MV-4-11 (cell line): Measurements from ENCODE around the gene GTF3C6.
"Not testable (repeated sequence)": the region's sequence is repeated elsewhere in the genome, so short reads cannot be mapped to it uniquely, and the experiment has no call there.

ENCODE experiments used
- DNase-seq: peaks from one replicate; lab custom pipeline; 2025; lab: John Stamatoyannopoulos, UW

GTF3C6 gene

DNA sequence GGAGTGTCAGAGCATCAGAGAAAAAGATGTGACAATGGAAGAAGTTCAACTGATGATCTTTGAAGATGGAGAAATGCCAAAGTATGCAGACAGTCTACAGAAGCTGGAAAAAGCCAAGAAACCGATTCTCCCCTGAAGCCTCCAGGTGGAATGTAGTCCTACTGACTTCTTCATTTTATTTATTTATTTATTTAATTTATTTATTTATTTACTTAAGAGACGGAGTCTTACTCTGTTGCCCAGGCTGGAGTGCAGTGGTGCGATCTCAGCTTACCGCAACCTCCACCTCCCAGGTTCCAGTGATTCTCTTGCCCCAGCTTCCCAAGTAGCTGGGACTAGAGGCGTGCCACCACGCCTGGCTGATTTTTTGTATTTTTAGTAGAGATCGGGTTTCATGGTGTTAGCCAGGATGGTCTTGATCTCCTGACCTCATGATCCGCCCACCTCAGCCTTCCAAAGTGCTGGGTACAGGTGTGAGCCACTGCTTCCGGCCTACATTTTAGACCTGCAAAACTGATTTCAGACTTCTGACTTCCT is 21.1 kb downstream of the GTF3C6 start:
- no peak for DNase-seq

DNA sequence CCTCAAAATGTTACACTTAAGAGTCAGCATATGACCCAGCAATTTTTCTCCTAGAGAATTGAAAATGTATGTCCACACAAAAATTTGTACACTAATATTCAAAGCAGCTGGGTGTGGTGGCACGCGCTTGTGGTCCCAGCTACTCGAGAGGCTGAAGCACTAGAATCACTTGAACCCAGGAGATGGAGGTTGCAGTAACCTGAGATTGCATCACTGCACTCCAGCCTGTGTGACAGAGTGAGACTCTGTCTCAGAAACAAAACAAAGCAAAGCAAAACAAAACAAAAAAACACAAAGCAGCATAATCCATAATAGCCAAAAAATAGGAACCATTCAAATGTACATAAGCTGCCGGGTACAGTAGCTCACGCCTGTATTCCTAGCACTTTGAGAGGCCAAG is 21.7 kb downstream of the GTF3C6 start:
- no peak for DNase-seq

- DNase-seq: no peak
Observed at GRCh38 chr6:110980648-110981047, 22.1 kb downstream of the GTF3C6 start.

- no peak for DNase-seq
Observed at GRCh38 chr6:110981202-110981600, 22.7 kb downstream of the GTF3C6 start.

DNA sequence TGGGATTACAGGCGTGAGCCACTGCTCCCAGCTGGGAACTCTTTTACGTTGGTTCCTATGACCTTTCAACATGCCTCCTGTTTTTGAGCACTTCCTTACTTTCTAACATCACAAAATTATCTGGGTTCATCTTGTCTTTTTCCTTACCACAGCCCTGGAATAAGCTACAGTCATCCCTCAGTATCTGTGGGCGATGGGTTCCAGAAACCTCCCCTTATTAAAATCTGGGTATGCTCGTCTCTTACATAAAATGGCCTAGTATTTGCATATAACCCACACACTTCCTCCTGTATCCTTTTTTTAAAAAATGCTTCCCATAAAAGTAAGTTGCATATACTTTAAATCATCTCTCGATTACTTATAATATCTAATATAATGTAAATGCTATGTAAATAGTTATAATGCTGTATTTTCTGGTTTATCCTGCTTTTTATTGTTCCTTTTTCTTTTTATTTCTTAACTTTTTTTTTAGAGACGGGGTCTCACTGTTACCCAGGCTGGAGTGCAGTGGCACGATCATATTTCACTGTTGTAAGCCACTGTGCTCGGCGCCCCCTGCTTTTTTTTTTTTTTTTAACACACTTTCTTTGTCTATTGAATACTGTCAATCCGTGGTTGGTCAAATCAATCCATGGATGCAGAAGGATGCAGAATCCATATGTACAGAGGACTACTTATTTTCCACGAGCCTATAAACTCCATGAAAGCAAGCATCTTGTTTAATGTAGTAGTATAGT is 32.5 kb downstream of the GTF3C6 start:
- no peak for DNase-seq

DNA sequence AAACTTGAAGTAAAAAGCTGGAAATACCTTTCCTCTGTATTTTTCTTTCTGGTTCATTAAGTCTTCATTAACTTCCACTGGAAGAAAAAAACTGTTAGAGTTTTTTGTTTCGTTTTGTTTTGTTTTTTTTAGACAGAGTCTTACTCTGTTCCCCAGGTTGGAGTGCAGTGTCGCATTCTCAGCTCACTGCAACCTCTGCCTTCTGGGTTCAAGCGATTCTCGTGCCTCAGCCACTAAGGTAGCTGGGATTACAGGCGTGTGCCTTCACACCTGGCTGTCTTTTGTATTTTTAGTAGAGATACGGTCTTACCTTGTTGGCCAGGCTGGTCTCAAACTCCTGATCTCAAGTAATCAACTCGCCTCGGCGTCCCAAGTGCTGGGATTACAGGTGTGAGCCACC is 38.2 kb downstream of the GTF3C6 start:
- no peak for DNase-seq

- DNase-seq: no peak
Observed at GRCh38 chr6:110999634-111000270, 41.2 kb downstream of the GTF3C6 start.

DNA sequence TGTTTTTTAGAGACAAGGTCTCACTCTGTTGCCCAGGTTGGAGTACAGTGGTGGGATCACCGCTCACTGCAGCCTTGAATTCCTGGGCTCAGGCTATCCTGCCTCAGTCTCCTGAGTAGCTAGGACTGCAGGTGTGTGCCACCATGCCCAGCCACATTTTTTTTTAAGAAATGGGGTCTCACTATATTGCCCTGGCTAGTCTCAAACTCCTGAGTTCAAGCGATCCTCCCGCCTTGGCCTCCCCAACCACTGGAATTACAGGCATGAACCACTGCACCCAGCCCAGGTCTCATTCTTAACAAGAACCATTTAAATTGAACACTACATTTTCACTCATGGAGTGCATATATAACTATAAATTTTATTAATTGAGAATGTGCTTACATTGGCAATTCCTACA is 43.8 kb downstream of the GTF3C6 start:
- DNase-seq: no peak

- peak; percentile 55 for DNase-seq
Observed at GRCh38 chr6:111011360-111012142, 53.0 kb downstream of the GTF3C6 start.

GRCh38 chr6:111012143-111012452 is 53.6 kb downstream of the GTF3C6 start:
- no peak for DNase-seq

DNA sequence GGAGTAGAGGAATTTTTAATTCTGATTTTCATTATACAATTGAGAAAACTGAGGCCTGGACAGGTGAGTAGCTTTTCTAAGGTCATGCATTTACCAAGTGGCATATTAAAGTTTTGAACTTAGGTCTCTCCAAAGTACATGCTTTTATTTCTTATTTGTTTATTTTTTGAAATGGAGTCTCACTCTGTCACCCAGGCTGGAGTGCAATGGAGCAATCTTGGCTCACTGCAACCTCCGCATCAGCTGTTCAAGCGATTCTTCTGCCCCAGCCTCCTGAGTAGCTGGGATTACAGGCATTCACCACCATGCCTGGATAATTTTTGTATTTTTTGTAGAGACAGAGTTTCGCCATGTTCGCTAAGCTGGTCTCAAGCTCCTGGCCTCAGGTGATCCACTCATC is 54.0 kb downstream of the GTF3C6 start:
- not testable (repeated sequence) for DNase-seq

DNA sequence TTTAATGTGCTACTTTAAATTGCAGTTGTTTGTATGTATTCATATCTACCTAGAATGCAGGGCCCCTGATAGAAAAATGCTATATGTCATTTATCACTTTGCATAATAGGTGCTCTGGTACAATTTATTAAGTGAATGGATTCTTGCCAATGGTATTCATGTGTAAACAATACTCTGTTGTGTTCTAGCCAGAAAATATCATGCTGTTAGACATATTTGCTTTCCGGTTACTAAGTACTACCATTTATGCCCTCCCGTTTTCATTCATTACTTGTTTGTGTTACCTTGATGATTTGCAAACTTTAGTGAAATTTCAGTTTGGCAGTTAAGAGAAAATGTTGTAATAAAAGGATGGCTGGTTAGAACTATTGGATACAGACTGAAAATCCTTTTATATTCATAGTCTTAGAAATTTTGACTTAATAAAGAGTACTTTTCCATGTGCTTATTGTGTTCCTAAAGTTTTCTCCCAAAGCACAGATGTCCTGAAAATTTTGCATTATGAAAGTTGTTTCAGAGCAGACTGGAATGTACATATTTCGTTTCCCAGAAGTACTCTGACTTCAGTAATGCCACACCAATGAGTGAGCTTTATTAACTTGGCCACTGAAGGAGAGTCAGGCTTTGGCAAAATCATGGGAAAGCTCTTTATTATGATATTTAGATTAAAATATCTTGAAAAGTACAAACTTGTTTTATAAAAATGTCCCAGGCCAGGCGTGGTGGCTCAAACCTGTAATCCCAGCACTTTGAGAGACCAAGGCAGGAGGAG is 54.8 kb downstream of the GTF3C6 start:
- no peak for DNase-seq

- no peak for DNase-seq
Observed at GRCh38 chr6:111015389-111016124, 57.1 kb downstream of the GTF3C6 start.

- not testable (repeated sequence) for DNase-seq
Observed at GRCh38 chr6:111017241-111017640, 58.7 kb downstream of the GTF3C6 start.
